GM10266 (cell line): ENCODE measurements around the gene ORC2.

Experiments
- DNase-seq: peaks from one replicate; pipeline ENCODE4 v3.0.0; 2012; ENCODE audit errors: extremely low spot score
- TF ChIP-seq, protein P1 (sequence below): IDR thresholded peaks from 2 replicates; pipeline ENCODE4 v1.5.1; 2012; ENCODE audit warnings: mild to moderate bottlenecking, low read depth; ENCODE audit not compliant: control insufficient read depth, insufficient read depth; ENCODE audit errors: missing control alignments

ORC2 gene

DNA sequence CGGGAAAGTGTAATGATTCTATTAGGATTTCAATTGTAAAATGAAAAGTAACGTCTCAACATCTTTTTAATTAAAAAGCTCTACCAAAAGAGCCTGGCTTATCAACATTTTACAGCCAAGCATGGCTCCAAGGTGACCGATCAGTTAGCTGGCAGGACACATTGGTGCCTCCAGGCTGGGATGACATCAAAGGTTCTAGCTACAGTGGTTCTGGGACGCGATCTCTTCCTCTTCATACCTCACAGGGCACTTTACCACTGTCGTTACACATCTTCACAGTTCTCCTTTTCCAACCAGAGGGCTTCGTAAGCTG, 693 bp downstream of the ORC2 start:
- TF ChIP-seq, protein P1, sequence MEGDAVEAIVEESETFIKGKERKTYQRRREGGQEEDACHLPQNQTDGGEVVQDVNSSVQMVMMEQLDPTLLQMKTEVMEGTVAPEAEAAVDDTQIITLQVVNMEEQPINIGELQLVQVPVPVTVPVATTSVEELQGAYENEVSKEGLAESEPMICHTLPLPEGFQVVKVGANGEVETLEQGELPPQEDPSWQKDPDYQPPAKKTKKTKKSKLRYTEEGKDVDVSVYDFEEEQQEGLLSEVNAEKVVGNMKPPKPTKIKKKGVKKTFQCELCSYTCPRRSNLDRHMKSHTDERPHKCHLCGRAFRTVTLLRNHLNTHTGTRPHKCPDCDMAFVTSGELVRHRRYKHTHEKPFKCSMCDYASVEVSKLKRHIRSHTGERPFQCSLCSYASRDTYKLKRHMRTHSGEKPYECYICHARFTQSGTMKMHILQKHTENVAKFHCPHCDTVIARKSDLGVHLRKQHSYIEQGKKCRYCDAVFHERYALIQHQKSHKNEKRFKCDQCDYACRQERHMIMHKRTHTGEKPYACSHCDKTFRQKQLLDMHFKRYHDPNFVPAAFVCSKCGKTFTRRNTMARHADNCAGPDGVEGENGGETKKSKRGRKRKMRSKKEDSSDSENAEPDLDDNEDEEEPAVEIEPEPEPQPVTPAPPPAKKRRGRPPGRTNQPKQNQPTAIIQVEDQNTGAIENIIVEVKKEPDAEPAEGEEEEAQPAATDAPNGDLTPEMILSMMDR, result no peak
- DNase-seq, result no peak

DNA sequence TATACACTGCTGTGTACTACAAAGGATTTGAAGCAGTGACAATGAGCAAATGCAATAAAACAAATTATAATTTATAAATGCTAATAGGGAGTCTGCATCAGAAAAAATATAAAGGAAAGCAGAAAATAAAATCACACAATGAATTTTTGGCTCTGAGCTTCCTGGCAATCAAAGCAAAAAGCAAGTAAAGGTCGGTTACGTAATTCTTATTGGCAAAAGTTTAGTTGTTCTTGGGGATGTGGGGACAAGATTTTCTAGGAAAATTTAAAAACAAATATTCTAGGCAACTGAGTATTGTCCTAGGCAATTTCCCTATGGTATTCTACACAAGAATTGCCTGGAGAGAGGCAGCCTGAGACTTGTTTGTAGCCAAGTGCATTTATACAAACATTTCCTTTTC, 1.8 kb downstream of the ORC2 start:
- no peak for DNase-seq
- TF ChIP-seq, protein P1, result no peak

DNA sequence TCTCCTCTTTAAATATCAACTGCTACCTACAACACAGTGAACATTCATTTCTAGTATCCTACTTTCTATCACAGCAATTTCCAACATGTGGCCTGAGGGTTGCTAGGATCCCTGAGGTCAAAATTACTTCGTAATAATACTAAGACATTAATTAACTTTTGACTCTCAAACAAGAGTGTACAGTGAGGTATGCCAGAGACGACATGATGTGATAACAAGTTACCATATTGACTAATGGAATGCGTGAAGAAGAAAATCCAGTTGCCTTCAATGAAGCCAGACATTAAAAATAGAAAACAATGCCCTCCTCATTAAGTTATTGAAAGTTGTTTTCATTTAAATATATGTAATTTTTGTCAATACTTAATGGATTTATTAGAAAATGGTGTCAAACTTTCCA, 13.1 kb downstream of the ORC2 start:
- TF ChIP-seq, protein P1, result no peak
- no peak for DNase-seq

DNA sequence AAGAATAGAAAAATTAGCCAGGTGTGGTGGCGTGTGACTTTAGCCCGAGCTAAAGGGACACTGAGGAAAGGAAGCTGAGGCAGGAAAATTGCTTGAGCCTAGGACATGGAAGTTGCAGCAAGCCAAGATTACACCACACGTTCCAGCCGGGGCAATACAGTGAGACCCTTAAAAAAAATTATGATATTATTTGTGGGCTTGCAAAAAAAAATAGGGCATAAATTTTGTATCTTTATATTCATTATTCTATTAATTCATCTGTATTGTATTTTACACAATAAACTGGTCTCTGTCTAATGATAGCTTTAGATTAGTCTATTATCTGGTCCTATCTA, 18.1 kb downstream of the ORC2 start:
- DNase-seq, result no peak
- TF ChIP-seq, protein P1, result no peak

DNA sequence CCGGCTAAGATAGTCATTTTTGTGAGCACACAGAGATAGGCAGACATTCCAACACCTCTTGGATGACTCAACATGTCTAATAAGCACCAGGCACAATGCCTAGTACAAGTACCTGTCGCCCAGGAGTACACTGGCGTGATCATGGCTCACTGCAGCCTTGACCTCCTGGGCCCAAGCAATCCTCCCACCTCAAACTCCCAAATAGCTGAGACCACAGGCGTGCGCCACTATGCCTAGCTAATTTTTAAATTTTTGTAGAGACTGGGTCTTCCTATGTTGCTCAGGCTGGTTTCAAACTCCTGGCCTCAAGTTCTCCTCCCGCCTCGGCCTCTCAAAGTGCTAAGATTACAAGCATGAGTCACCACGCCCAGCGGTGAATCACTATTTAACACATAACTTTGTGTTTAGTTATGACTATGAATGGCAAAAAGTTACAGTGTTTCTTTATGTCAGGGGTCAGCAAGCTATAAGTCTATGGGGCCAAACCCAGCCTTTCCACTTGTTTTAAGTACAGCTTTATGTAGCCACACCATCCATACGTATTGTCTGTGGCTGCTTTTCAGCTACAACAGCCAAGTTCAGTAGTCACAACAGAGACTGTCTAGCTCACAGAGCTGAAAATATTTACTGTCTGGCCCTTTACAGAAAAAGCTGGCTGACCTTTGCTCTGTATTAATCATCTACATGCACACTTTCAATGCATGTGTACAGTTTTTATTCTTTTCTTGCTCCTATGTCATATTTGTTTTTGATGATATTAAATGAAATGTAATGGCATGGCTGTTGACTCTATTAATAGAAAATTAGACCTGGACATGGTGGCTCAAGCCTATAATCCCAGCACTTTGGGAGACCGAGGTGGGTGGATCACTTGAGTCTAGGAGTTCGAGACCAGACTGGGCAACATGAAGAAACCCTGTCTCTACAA, 18.7 kb downstream of the ORC2 start:
- DNase-seq, result no peak
- TF ChIP-seq, protein P1, result no peak

DNA sequence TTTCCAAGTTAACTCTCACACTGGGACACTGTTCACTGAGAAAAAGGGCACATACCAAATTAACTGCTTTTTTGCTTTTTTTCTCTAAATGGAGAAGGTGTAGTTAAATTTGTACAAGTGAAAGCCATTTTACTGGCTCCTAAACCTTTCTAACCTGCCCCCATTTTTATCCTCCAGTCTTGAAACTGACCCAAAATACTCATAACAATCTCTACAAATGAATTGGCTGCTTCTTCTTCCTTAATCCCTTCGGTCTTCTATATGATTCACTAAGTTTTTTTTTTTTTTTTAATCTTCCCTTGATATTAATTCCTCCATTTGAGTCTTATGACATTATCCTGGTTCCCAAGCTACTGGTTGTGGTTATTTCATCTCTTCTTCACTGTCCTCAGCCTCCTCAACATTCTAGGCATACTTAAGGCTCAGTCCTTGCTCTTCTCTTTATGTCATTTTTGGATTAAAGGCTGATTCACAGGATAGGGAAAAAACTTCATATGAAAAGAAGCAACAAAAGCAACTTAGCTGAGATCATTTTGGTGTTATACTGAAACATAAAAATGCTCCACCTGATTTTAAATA, 19.8 kb downstream of the ORC2 start:
- TF ChIP-seq, protein P1, result no peak
- DNase-seq, result no peak

DNA sequence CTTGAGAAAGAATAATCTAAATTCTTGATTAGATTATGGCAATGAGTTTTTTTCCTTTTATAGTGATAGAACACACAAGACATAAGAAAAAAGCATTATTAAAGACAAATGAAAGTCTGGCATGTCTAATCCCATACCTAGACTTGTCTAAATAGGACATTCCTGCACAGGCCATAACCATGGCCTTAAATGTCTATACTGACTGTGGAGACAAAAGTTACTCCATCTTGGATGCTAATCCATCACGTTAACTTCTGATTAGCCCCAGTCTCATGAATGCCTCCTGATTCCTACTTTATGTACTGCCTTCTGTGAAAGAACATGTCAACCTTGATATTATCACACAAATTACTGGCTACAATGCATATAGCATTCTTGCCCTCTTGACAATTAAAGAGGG, 23.6 kb downstream of the ORC2 start:
- TF ChIP-seq, protein P1, result no peak
- DNase-seq, result no peak
